Cardiac muscle cell (in vitro differentiated cells and primary cell): ENCODE measurements around the gene DOCK2. TPM values are rescaled to one million over a fixed set of nuclear protein-coding genes. Genes with fewer than 3 reads are reported as not detected.

ENCODE experiments used
- DNase-seq, 2 donors: peaks; one replicate each; pipeline versions ENCODE4 v3.0.0 to v3.0.0-alpha.2; 2010 to 2017; ENCODE audit warnings: low read depth in 1 of 2, low spot score in 1 of 2
- H3K27ac ChIP-seq: fragments of 200-600 bp; sonication (generic); 2 replicates; pipeline ENCODE4 v1.5.1; 2016
- H3K27me3 ChIP-seq: fragments of 200-600 bp; sonication (generic); 2 replicates; pipeline ENCODE4 v1.6.0; 2016; ENCODE audit warnings: control low read depth
- H3K36me3 ChIP-seq: fragments of 200-600 bp; sonication (generic); 2 replicates; pipeline ENCODE4 v1.5.1; 2016; ENCODE audit warnings: control low read depth
- H3K4me1 ChIP-seq: fragments of 200-600 bp; sonication (generic); 2 replicates; pipeline ENCODE4 v1.8.1; 2017; ENCODE audit warnings: low read depth, mild to moderate bottlenecking, mixed run types
- H3K4me3 ChIP-seq: fragments of 200-600 bp; sonication (generic); 2 replicates; pipeline ENCODE4 v1.5.1; 2016; ENCODE audit warnings: mild to moderate bottlenecking
- H3K9me3 ChIP-seq: fragments of 200-600 bp; sonication (generic); 2 replicates; pipeline ENCODE4 v1.5.1; 2017; ENCODE audit warnings: low read depth, mild to moderate bottlenecking, control low read depth
- polyA plus RNA-seq: library from polyadenylated mRNA; unstranded; fragments of >200 nt; fragmentation: Nextera tagmentation; extraction: Ambion mirVana; gene quantifications from 2 replicates; pipeline ENCODE4 v1.2.1, GENCODE V29; 2016
- total RNA-seq: library from RNA; depleted of rRNA; stranded (reverse); fragments of >200 nt; gene quantifications from 2 replicates; pipeline ENCODE4 v1.2.3, GENCODE V29; 2016
- TF ChIP-seq, protein P1 (sequence below): IDR thresholded peaks from 2 replicates; pipeline ENCODE4 v1.5.1; 2012; ENCODE audit warnings: low read depth, mild to moderate bottlenecking, low read length

The DOCK2 gene
- total and polyA plus RNA-seq, 2 experiments from 2014 or later = 3.3 to 6.5 TPM

GRCh38 chr5:169970911-169971765 is 334.1 kb downstream of the DOCK2 start:
- Histone ChIP-seq H3K9me3 (no peaks in the 10 kb centered on the region), H3K27me3 (no peaks in the 10 kb centered on the region), H3K36me3 (no peaks in the 10 kb centered on the region), H3K27ac (no peak overlapping the region), H3K4me3 (no peak overlapping the region), H3K4me1 (peaks cover 6% of the 10 kb centered on the region)
- DNase-seq = peak in 1 of 2 donors; percentile 74
- TF ChIP-seq, protein P1, sequence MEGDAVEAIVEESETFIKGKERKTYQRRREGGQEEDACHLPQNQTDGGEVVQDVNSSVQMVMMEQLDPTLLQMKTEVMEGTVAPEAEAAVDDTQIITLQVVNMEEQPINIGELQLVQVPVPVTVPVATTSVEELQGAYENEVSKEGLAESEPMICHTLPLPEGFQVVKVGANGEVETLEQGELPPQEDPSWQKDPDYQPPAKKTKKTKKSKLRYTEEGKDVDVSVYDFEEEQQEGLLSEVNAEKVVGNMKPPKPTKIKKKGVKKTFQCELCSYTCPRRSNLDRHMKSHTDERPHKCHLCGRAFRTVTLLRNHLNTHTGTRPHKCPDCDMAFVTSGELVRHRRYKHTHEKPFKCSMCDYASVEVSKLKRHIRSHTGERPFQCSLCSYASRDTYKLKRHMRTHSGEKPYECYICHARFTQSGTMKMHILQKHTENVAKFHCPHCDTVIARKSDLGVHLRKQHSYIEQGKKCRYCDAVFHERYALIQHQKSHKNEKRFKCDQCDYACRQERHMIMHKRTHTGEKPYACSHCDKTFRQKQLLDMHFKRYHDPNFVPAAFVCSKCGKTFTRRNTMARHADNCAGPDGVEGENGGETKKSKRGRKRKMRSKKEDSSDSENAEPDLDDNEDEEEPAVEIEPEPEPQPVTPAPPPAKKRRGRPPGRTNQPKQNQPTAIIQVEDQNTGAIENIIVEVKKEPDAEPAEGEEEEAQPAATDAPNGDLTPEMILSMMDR = no peak

- DNase-seq = no peak
- H3K27ac ChIP-seq = no peak overlapping the region
- no peaks in the 10 kb centered on the region for H3K36me3 ChIP-seq
- H3K27me3 ChIP-seq = no peaks in the 10 kb centered on the region
- TF ChIP-seq, protein P1 = no peak
- no peaks in the 10 kb centered on the region for H3K9me3 ChIP-seq
- no peak overlapping the region for H3K4me3 ChIP-seq
- H3K4me1 ChIP-seq = peaks cover 8% of the 10 kb centered on the region
These were observed 334.7 kb downstream of the DOCK2 start for GRCh38 chr5:169971780-169972179.

- Histone ChIP-seq H3K27me3 (no peaks in the 10 kb centered on the region), H3K4me1 (peaks cover 16% of the 10 kb centered on the region), H3K27ac (no peak overlapping the region), H3K9me3 (no peaks in the 10 kb centered on the region), H3K4me3 (no peak overlapping the region), H3K36me3 (no peaks in the 10 kb centered on the region)
- DNase-seq = peak in 1 of 2 donors; percentile 38
- TF ChIP-seq, protein P1 = no peak
These were observed 336.0 kb downstream of the DOCK2 start for GRCh38 chr5:169973056-169973455.

DNA sequence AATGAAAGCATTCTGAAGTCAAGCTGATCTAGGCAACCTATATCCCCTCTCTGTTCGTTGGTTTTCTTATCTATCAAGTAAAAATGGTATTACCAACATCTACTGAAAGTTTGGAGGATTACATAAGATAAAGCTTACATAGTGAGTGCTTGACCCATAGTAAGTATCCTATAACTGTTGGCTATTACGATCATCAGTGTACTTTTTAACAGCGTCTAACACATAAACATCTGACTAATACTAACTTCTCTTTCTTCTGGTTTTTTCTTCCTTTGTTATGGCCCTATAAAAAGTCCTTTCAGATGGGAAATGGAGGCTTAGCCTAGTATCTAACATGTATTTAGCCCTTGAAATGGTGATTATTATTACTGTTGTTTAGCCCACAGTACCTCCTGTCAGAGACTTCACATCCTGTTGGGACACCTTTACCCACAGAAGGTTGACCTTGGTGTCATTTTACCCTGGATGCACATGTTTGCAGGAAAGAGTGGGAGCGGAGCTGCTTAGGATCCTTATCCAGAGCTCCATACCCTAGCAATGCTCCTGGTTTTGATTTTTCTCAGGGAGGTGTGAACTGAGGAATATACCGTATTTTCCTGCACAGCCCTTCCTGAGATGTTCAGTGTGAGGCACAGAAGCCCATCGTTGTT is 337.2 kb downstream of the DOCK2 start:
- TF ChIP-seq, protein P1 = no peak

GRCh38 chr5:169978714-169979113 is 341.6 kb downstream of the DOCK2 start:
- no peak for DNase-seq
- H3K27ac ChIP-seq = no peak overlapping the region
- no peak overlapping the region for H3K4me3 ChIP-seq
- no peaks in the 10 kb centered on the region for H3K9me3 ChIP-seq
- H3K27me3 ChIP-seq = peaks cover 4% of the 10 kb centered on the region
- no peaks in the 10 kb centered on the region for H3K36me3 ChIP-seq
- TF ChIP-seq, protein P1 = no peak
- H3K4me1 ChIP-seq = peaks cover 21% of the 10 kb centered on the region

More for the DNA sequence above, 337.2 kb downstream of the DOCK2 start:
- H3K27ac ChIP-seq = no peak overlapping the region
- no peak overlapping the region for H3K4me3 ChIP-seq
- DNase-seq = no peak
- peaks cover 2% of the 10 kb centered on the region for H3K27me3 ChIP-seq
- H3K36me3 ChIP-seq = no peaks in the 10 kb centered on the region
- no peaks in the 10 kb centered on the region for H3K9me3 ChIP-seq
- H3K4me1 ChIP-seq = peaks cover 15% of the 10 kb centered on the region
